GM12875 (cell line): ENCODE results near the gene ANGEL2.

Experiments used
- H3K4me3 ChIP-seq: one replicate; pipeline ENCODE4 v1.5.1; 2011; ENCODE audit warnings: low read depth, low read length, control low read depth
- TF ChIP-seq, protein P1 (sequence below): IDR thresholded peaks from 2 replicates; pipeline ENCODE4 v1.5.1; 2011; ENCODE audit warnings: low read depth, mild to moderate bottlenecking, control low read depth, inconsistent platforms, low read length, moderate library complexity, borderline replicate concordance; ENCODE audit not compliant: insufficient read depth

The ANGEL2 gene

DNA sequence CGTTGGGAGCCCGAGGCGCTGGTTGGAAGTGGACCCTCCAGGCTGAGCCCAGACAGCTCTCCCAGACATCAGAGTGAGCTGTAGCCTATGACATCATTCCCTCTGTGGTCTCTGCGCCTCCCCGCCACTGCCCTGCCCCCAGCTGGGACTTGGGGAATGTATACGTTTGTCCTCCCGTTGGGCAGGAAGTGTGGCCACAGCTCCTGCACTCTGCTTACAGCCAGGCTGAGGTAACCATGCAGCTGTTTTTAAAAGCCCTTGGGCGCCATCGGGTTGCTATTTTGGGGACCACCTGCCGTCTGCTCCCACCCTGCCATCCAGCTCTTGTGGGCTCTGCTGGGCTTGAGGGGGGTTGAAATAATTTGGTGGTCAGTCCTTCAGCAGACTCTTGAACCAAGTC lies 57.5 kb downstream of the ANGEL2 start:
- no peak overlapping the region for H3K4me3 ChIP-seq
- TF ChIP-seq, protein P1, sequence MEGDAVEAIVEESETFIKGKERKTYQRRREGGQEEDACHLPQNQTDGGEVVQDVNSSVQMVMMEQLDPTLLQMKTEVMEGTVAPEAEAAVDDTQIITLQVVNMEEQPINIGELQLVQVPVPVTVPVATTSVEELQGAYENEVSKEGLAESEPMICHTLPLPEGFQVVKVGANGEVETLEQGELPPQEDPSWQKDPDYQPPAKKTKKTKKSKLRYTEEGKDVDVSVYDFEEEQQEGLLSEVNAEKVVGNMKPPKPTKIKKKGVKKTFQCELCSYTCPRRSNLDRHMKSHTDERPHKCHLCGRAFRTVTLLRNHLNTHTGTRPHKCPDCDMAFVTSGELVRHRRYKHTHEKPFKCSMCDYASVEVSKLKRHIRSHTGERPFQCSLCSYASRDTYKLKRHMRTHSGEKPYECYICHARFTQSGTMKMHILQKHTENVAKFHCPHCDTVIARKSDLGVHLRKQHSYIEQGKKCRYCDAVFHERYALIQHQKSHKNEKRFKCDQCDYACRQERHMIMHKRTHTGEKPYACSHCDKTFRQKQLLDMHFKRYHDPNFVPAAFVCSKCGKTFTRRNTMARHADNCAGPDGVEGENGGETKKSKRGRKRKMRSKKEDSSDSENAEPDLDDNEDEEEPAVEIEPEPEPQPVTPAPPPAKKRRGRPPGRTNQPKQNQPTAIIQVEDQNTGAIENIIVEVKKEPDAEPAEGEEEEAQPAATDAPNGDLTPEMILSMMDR, result no peak

DNA sequence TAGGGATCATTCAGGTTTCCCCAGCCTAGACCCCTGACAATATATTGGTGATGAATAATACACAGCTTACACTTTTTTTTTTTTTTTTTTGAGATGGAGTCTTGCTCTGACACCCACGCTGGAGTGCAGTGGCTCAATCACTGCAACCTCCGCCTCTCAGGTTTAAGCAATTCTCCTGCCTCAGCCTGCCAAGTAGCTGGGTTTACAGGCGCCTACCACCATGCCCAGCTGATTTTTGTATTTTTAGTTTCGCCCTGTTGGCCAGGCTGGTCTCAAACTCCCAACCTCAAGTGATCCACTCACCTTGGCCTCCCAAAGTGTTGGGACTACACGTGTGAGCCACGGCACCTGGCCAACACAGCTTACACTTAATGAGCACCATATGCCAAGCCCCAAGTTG lies 58.1 kb downstream of the ANGEL2 start:
- TF ChIP-seq, protein P1, result no peak
- H3K4me3 ChIP-seq, result no peak overlapping the region

DNA sequence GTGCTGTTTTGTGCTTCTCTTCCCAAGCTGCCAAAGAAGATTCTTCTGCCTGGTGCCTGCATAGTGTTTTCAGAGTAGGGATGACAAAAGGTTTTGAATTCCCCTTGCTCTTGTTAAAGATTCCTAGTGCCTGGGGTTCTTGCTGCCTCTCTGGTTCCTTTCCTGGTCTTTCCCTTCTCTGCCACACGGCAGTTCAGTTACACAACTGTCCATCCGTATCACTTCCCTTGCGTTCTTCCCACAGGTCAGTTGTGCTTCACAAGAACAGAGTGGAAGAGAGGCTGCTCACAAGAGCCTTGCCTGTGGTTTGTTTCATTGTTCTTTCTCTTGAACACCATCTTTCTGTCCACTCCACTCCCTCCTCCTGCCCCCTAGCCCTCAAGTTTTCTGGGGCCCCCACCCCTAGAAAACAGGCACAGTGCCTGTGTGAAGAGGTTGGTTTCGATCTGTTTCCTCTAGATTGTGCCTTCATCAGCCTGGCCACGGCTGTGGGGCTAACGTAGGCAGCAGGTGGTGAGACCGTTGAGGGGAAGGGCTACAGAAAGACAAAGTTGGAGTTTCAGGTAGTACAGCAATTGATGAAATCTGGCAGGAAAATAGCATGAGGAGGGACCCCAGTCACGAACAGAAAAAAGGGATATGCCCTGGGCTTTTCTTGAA lies 59.6 kb downstream of the ANGEL2 start:
- no peak overlapping the region for H3K4me3 ChIP-seq
- TF ChIP-seq, protein P1, result no peak

DNA sequence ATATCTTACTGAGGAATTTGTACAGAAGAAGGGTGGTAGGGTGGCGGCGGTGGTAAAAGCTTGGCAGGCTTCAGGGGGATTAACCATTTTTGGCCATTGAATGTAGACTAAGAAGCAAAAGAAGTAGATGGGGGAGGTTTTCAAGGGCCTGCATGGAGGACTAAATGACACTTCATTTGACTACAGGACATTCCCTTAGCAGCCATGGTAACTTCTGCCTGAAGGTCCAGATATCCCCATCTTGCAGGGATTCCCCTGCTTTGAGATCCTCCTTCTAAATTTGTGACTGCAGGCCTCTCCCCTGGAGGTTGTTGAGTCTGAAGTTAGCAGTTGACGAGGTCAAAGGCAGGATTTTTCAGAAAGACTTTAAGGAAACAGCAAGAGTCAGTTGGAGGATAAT lies 60.6 kb downstream of the ANGEL2 start:
- no peak overlapping the region for H3K4me3 ChIP-seq

DNA sequence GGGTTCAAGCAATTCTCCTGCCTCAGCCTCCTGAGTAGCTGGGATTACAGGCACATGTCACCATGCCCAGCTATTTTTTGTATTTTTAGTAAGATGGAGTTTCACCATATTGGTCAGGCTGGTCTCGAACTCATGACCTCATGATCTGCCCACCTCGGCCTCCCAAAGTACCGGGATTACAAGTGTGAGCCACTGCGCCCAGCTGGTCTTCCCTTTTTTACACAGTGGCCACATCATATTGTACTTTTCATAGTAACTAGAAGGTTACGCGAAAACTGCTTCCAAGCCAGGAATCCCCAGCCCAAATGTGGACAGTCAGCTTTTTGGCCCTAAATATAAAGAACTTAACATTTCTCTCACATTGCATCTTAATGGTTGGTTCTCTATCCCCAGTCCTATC lies 61.2 kb downstream of the ANGEL2 start:
- no peak overlapping the region for H3K4me3 ChIP-seq
- TF ChIP-seq, protein P1, result no peak

More for the DNA sequence above, 60.6 kb downstream of the ANGEL2 start:
- TF ChIP-seq, protein P1, result no peak

DNA sequence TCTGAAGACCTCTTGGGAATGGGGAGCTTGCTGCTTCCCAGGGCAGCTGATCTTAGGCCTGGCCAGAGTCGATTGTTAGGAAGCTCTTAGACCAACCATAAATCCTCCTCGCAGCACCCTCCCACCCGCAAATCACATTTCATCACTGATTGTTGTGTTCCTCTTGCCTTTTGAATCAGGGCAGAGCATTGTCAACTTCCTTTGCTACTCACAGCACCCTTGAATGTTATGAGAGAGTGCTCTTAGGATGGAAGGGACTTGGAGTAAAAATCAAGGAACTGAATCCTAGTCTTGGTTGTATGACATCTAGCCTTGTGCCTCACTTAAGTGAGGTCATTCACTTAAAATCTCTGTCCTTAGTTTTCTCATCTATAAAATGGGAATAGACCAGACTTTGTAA lies 62.3 kb downstream of the ANGEL2 start:
- TF ChIP-seq, protein P1, result no peak
- no peak overlapping the region for H3K4me3 ChIP-seq

DNA sequence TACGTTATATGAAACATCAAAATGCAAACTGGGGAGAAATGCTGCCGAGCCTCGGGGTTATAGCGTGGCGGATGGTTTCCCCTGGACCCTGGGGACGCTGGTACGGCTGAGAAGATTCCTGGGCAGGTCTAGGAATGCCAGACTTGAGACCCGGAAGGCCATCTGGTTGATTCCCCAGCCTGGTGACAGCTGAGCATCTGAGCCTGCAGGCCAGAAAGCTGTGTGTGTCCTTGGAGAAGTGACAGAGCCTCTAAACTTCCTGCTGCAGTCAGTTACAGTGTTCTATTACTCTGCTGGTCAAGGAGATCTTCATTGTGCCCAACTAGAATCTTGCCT lies 63.1 kb downstream of the ANGEL2 start:
- H3K4me3 ChIP-seq, result peak overlapping the region; percentile 23
- TF ChIP-seq, protein P1, result no peak
